Keratinocyte (primary cell): ENCODE results near the gene ZSCAN2. TPM values are rescaled to one million over a fixed set of nuclear protein-coding genes. Genes with fewer than 3 reads are reported as not detected.

ENCODE experiments used
- DNase-seq: peaks from one replicate; pipeline ENCODE4 v3.0.0-alpha.2; 2011; ENCODE audit warnings: low read depth, missing footprints, low spot score
- FAIRE-seq: peaks from 2 replicates; lab custom pipeline; 2011; peaks lifted over from hg19 to GRCh38; lab: Jason Lieb, UNC
- H2AFZ ChIP-seq: 2 replicates; pipeline ENCODE4 v1.6.0; 2012; ENCODE audit warnings: low read length, control low read depth, inconsistent platforms; ENCODE audit not compliant: control insufficient read depth
- H3K27ac ChIP-seq: 2 replicates; pipeline ENCODE4 v1.5.1; 2011; ENCODE audit warnings: low read length; ENCODE audit not compliant: control insufficient read depth, insufficient read depth
- H3K27me3 ChIP-seq: 3 replicates; pipeline ENCODE4 v1.6.0; 2011; ENCODE audit warnings: low read length; ENCODE audit not compliant: control insufficient read depth, insufficient read depth; ENCODE audit errors: extremely low read depth
- H3K36me3 ChIP-seq, 2 experiments: 2 replicates in 1 of 2; 3 replicates in 1 of 2; pipeline ENCODE4 v1.5.1; 2011; ENCODE audit warnings: low read length in 2 of 2, mild to moderate bottlenecking in 1 of 2; ENCODE audit not compliant: control insufficient read depth in 2 of 2, insufficient read depth in 2 of 2; ENCODE audit errors: extremely low read depth in 1 of 2
- H3K4me1 ChIP-seq: 3 replicates; pipeline ENCODE4 v1.5.1; 2011; ENCODE audit warnings: low read length; ENCODE audit not compliant: control insufficient read depth, insufficient read depth; ENCODE audit errors: extremely low read depth
- H3K4me2 ChIP-seq: 3 replicates; pipeline ENCODE4 v1.6.0; 2011; ENCODE audit warnings: low read depth, low read length; ENCODE audit not compliant: control insufficient read depth, insufficient read depth; ENCODE audit errors: extremely low read depth
- H3K4me3 ChIP-seq, 3 experiments: fragments of 200-600 bp in 1 of 3; sonication (generic) in 1 of 3; 2 replicates in 2 of 3; 3 replicates in 1 of 3; pipeline ENCODE4 v1.5.1; 2011 to 2016; ENCODE audit warnings: low read length in 3 of 3, mild to moderate bottlenecking in 3 of 3, control low read depth in 2 of 3, inconsistent platforms in 1 of 3, low read depth in 1 of 3, mixed read lengths in 1 of 3, mixed run types in 1 of 3, moderate library complexity in 1 of 3; ENCODE audit not compliant: control insufficient read depth in 2 of 3, insufficient read depth in 2 of 3; ENCODE audit errors: extremely low read depth in 1 of 3
- H3K79me2 ChIP-seq: 2 replicates; pipeline ENCODE4 v1.6.0; 2012; ENCODE audit warnings: low read length; ENCODE audit not compliant: control insufficient read depth, insufficient read depth
- H3K9ac ChIP-seq: 3 replicates; pipeline ENCODE4 v1.6.0; 2011; ENCODE audit warnings: low read length; ENCODE audit not compliant: control insufficient read depth, insufficient read depth; ENCODE audit errors: extremely low read depth
- H3K9me1 ChIP-seq: 3 replicates; pipeline ENCODE4 v1.6.0; 2011; ENCODE audit warnings: low read length; ENCODE audit not compliant: control insufficient read depth, insufficient read depth; ENCODE audit errors: extremely low read depth
- H3K9me3 ChIP-seq: 2 replicates; pipeline ENCODE4 v1.5.1; 2012; ENCODE audit warnings: low read depth, low read length; ENCODE audit not compliant: control insufficient read depth
- H4K20me1 ChIP-seq: 3 replicates; pipeline ENCODE4 v1.6.0; 2011; ENCODE audit warnings: low read length; ENCODE audit not compliant: control insufficient read depth, insufficient read depth; ENCODE audit errors: extremely low read depth
- EZH2 ChIP-seq: IDR thresholded peaks from one replicate; pipeline ENCODE4 v1.6.1; 2012; ENCODE audit warnings: inconsistent platforms, mild to moderate bottlenecking, low read length, moderate library complexity
- dilution Hi-C: fragments of 300-500 bp; cut with MboI; formaldehyde crosslinking; loops from one replicate; pipeline ENCODE4 v1.7.0; 2020; ENCODE audit warnings: low sequenced_read_pairs; ENCODE audit not compliant: extremely low pct_ligation_motif_present
- polyA plus RNA-seq, 5 experiments: library from polyadenylated mRNA; depleted of rRNA in 3 of 5; stranded (reverse) in 3 of 5; stranded (forward) in 1 of 5; unstranded in 1 of 5; fragments of >200 nt; gene quantifications; 1 replicate in 1 of 5; 2 replicates in 3 of 5; 3 replicates in 1 of 5; pipeline versions ENCODE4 v1.2.1 to v1.2.3, GENCODE V29; 2011 to 2012; ENCODE audit warnings: missing spikeins in 2 of 5, low read depth in 1 of 5, low replicate concordance in 1 of 5
- TF ChIP-seq, protein P1 (sequence below), 3 experiments: IDR thresholded peaks in 1 of 3; conservative IDR thresholded peaks in 1 of 3; optimal IDR thresholded peaks in 1 of 3; 2 replicates in 2 of 3; 3 replicates in 1 of 3; pipeline versions ENCODE3 to v1.5.1; 2011; ENCODE audit warnings: low read length in 3 of 3, mild to moderate bottlenecking in 3 of 3, moderate library complexity in 2 of 3, control low read depth in 1 of 3, inconsistent platforms in 1 of 3; ENCODE audit not compliant: insufficient read depth in 2 of 3; ENCODE audit errors: extremely low read depth in 1 of 3

ZSCAN2 gene
- polyA plus RNA-seq, 1 donor (not counting 4 experiments of a cell fraction or from before 2014, with no cell fraction given), result 3.7 TPM

DNA sequence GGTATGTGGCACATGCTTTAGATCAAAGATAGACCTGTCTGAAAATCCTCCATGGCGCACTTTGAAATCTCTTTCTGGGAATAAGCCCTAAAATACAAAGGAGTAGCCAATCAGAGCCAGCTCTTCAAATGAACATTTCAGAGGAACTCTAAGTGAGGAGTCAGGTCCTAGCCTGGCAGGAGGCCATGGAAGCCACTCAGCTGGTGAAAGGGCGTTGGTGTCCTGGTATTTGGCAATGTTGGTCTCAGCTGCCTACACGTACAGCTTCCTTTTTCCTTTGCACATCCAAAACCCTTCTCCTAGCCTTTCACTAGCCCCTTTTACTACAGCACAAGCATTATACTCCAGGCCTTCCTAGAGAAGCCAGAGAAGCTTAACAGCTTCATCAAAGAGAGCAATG lies 47.7 kb downstream of the ZSCAN2 start:
- H3K79me2 ChIP-seq, result peaks cover 18% of the 10 kb centered on the region
- no peak overlapping the region for H3K9ac ChIP-seq
- no peak for FAIRE-seq
- no peaks in the 10 kb centered on the region for H3K9me3 ChIP-seq
- no peak overlapping the region for H3K27ac ChIP-seq
- peaks cover 30 to 45% of the 10 kb centered on the region in 2 experiments for H3K36me3 ChIP-seq
- no peaks in the 10 kb centered on the region for H4K20me1 ChIP-seq
- TF ChIP-seq, protein P1, sequence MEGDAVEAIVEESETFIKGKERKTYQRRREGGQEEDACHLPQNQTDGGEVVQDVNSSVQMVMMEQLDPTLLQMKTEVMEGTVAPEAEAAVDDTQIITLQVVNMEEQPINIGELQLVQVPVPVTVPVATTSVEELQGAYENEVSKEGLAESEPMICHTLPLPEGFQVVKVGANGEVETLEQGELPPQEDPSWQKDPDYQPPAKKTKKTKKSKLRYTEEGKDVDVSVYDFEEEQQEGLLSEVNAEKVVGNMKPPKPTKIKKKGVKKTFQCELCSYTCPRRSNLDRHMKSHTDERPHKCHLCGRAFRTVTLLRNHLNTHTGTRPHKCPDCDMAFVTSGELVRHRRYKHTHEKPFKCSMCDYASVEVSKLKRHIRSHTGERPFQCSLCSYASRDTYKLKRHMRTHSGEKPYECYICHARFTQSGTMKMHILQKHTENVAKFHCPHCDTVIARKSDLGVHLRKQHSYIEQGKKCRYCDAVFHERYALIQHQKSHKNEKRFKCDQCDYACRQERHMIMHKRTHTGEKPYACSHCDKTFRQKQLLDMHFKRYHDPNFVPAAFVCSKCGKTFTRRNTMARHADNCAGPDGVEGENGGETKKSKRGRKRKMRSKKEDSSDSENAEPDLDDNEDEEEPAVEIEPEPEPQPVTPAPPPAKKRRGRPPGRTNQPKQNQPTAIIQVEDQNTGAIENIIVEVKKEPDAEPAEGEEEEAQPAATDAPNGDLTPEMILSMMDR (optimal IDR thresholded peaks at IDR 0.05 in 1 of 3, IDR thresholded peaks at IDR 0.05 in 1 of 3, conservative IDR thresholded peaks at IDR 0.05 in 1 of 3; ENCODE audit: extremely low read depth in 1 of 3, insufficient read depth in 2 of 3, low read length in 3 of 3), result no peak
- no peak for TF ChIP-seq EZH2
- no peak overlapping the region for H3K4me2 ChIP-seq
- no peak overlapping the region for H2AFZ ChIP-seq
- dilution Hi-C loops, result no loop called here
- DNase-seq, result no peak
- no peaks in the 10 kb centered on the region for H3K27me3 ChIP-seq
- H3K4me3 ChIP-seq, result no peak overlapping the region
- H3K4me1 ChIP-seq, result peaks cover 10% of the 10 kb centered on the region
- H3K9me1 ChIP-seq, result no peaks in the 10 kb centered on the region

DNA sequence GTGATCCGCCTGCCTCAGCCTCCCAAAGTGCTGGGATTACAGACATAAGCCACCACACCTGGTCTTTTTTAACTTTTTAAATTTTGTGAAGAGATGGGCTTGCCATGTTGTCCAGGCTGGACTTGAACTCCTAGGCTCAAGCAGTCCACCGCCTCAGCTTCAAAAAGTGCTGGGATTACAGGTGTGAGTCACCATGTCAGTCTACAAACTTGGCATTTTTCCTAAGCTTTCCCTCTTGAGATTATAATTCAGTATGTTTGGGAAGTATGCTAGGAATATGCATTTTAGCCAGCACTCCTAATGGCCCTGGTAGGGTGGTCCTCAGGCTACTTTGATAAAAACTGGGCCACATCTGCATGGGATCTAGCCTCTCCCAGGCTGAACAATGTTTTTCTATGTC lies 48.9 kb downstream of the ZSCAN2 start:
- H3K4me1 ChIP-seq, result peaks cover 12% of the 10 kb centered on the region
- no peak overlapping the region for H3K4me3 ChIP-seq
- no peaks in the 10 kb centered on the region for H4K20me1 ChIP-seq
- H2AFZ ChIP-seq, result no peak overlapping the region
- no peaks in the 10 kb centered on the region for H3K27me3 ChIP-seq
- no peak overlapping the region for H3K27ac ChIP-seq
- dilution Hi-C loops, result no loop called here
- peaks cover 26 to 39% of the 10 kb centered on the region in 2 experiments for H3K36me3 ChIP-seq
- DNase-seq (no peak), FAIRE-seq (no peak)
- no peaks in the 10 kb centered on the region for H3K9me1 ChIP-seq
- no peak for TF ChIP-seq EZH2
- TF ChIP-seq, protein P1 (optimal IDR thresholded peaks at IDR 0.05 in 1 of 3, IDR thresholded peaks at IDR 0.05 in 1 of 3, conservative IDR thresholded peaks at IDR 0.05 in 1 of 3; ENCODE audit: extremely low read depth in 1 of 3, insufficient read depth in 2 of 3, low read length in 3 of 3), result no peak
- no peak overlapping the region for H3K9ac ChIP-seq
- H3K9me3 ChIP-seq, result no peaks in the 10 kb centered on the region
- peaks cover 23% of the 10 kb centered on the region for H3K79me2 ChIP-seq
- H3K4me2 ChIP-seq, result no peak overlapping the region
